Thymus (tissue), 11 donors: ENCODE measurements around the gene MED20. TPM values are rescaled to one million over a fixed set of nuclear protein-coding genes. Genes with fewer than 3 reads are reported as not detected.

ENCODE experiments used
- DNase-seq, 9 donors: peaks; one replicate each; pipeline ENCODE4 v3.0.0-alpha.2; 2013; ENCODE audit warnings: low spot score in 9 of 9, low read depth in 6 of 9, missing footprints in 1 of 9
- H3K27ac ChIP-seq, 2 donors: one replicate each; pipeline ENCODE4 v1.5.1; 2013; ENCODE audit warnings: control low read depth in 1 of 2, low read depth in 1 of 2, low read length in 1 of 2, mild to moderate bottlenecking in 1 of 2, moderate library complexity in 1 of 2
- H3K27me3 ChIP-seq, 2 donors: one replicate each; pipeline ENCODE4 v1.5.1; 2013; ENCODE audit warnings: low read length in 1 of 2; ENCODE audit not compliant: control insufficient read depth in 2 of 2, insufficient read depth in 1 of 2
- H3K36me3 ChIP-seq, 2 donors: one replicate each; pipeline ENCODE4 v1.5.1; 2013; ENCODE audit warnings: low read length in 1 of 2, mild to moderate bottlenecking in 1 of 2, moderate library complexity in 1 of 2; ENCODE audit not compliant: control insufficient read depth in 2 of 2, insufficient read depth in 2 of 2
- H3K4me1 ChIP-seq, 2 donors: one replicate each; pipeline ENCODE4 v1.5.1; 2013; ENCODE audit warnings: low read length in 2 of 2; ENCODE audit not compliant: control insufficient read depth in 2 of 2, insufficient read depth in 2 of 2
- H3K4me3 ChIP-seq, 2 donors: one replicate each; pipeline ENCODE4 v1.5.1; 2013; ENCODE audit warnings: low read length in 2 of 2, control low read depth in 1 of 2, mild to moderate bottlenecking in 1 of 2
- H3K9me3 ChIP-seq, 2 donors: one replicate each; pipeline ENCODE4 v1.5.1; 2013; ENCODE audit warnings: low read length in 1 of 2, mild to moderate bottlenecking in 1 of 2; ENCODE audit not compliant: control insufficient read depth in 2 of 2, insufficient read depth in 1 of 2
- WGBS: extraction: QIAGEN DNeasy Blood & Tissue Kit; methylation state at CpG from one replicate; pipeline ENCODE4 v1.1.7; 2013; 5-methylcytosine and 5-hydroxymethylcytosine counted together
- polyA plus RNA-seq: library from polyadenylated mRNA; stranded (reverse); fragments of 200-250 nt; gene quantifications from one replicate; pipeline ENCODE4 v1.2.3, GENCODE V29; 2013
- total RNA-seq: library from RNA; stranded (reverse); fragments of 120-200 nt; gene quantifications from one replicate; pipeline ENCODE4 v1.2.4, GENCODE V29; 2013
- donor health status: healthy.

MED20 gene
- total and polyA plus RNA-seq, 2 donors: 7.9 to 22.4 TPM

DNA sequence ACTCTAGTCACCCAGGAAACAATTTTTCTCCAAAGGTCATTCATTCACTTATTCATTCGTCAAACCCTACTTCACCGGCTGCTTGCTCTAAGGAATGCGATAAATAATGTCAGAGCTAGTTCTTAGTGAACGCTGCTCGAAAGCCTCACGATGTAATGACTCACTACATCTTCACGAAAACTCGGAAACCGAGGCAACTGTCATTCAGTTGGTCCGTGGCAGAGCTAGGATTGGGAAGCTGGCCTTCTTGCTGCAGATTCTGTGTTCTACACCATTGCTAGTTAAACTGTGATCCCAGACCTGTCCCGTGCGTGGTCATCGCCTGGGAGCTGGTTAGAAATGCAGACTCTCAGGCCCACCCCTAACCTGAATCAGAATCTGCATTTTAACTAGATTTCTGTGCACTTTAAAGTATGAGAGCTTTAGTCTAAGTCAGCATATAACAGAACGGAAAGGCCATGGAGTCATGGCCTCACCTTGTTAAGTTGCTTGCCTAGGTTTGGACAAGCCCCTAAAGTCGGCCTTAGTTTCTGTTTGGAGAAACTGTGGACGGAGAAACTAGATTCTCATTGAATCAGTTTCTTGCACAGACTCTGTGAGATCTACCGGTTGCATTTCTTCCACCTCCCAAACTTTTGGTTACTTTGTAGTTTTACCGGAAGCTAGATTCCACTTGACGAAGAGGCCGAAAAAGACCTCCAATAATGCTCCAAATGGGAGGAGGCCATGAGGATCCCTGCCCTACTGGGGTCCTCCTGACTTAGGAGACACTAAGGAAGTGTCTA is 21.3 kb upstream of the MED20 start:
- Histone ChIP-seq H3K27me3 (no peaks in the 10 kb centered on the region), H3K4me3 (peak overlapping the region; percentile 62 to 99), H3K9me3 (no peaks in the 10 kb centered on the region), H3K4me1 (peaks cover 36 to 47% of the 10 kb centered on the region in 2 donors), H3K36me3 (peaks cover 37 to 39% of the 10 kb centered on the region in 2 donors), H3K27ac (peak overlapping the region; percentile 64 to 86)
- DNase-seq: peak in 1 of 9 donors; percentile 35
- WGBS: 45% methylated on average over 20 of the region's 20 CpGs

GRCh38 chr6:41941280-41942066 is 20.5 kb upstream of the MED20 start, which contains the start of gene CCND3:
Gene CCND3 (minus strand): TSS chr6:41941808. CDS start chr6:41941649, 159 bp downstream.
- Histone ChIP-seq H3K36me3 (peaks cover 45% of the 10 kb centered on the region in 2 donors), H3K27me3 (no peaks in the 10 kb centered on the region), H3K4me3 (peak within 1 kb of the TSS; percentile 62 to 99), H3K4me1 (peaks cover 43 to 55% of the 10 kb centered on the region in 2 donors), H3K27ac (peak within 1 kb of the TSS; percentile 77 to 93), H3K9me3 (no peaks in the 10 kb centered on the region)
- peak in 7 of 9 donors; percentile 45 to 90 (median 83) for DNase-seq
- under 1% methylated on average over 87 of the region's 87 CpGs for WGBS

GRCh38 chr6:41940759-41941279 is 19.9 kb upstream of the MED20 start:
- Histone ChIP-seq H3K4me1 (peaks cover 48 to 61% of the 10 kb centered on the region in 2 donors), H3K4me3 (peak overlapping the region; percentile 62 to 99), H3K27me3 (no peaks in the 10 kb centered on the region), H3K36me3 (peaks cover 46% of the 10 kb centered on the region in 2 donors), H3K27ac (peak overlapping the region; percentile 77 to 93), H3K9me3 (no peaks in the 10 kb centered on the region)
- peak in 5 of 9 donors; percentile 63 to 88 (median 76) for DNase-seq
- under 1% methylated on average over 38 of the region's 38 CpGs for WGBS

GRCh38 chr6:41939848-41940758 is 19.2 kb upstream of the MED20 start:
- Histone ChIP-seq H3K36me3 (peaks cover 51 to 54% of the 10 kb centered on the region in 2 donors), H3K27me3 (no peaks in the 10 kb centered on the region), H3K4me3 (peak overlapping the region; percentile 62 to 99), H3K4me1 (peaks cover 54 to 66% of the 10 kb centered on the region in 2 donors), H3K27ac (peak overlapping the region; percentile 68 to 93), H3K9me3 (no peaks in the 10 kb centered on the region)
- DNase-seq: peak in 2 of 9 donors; percentile 14 to 42
- 10% methylated on average over 27 of the region's 27 CpGs for WGBS

DNA sequence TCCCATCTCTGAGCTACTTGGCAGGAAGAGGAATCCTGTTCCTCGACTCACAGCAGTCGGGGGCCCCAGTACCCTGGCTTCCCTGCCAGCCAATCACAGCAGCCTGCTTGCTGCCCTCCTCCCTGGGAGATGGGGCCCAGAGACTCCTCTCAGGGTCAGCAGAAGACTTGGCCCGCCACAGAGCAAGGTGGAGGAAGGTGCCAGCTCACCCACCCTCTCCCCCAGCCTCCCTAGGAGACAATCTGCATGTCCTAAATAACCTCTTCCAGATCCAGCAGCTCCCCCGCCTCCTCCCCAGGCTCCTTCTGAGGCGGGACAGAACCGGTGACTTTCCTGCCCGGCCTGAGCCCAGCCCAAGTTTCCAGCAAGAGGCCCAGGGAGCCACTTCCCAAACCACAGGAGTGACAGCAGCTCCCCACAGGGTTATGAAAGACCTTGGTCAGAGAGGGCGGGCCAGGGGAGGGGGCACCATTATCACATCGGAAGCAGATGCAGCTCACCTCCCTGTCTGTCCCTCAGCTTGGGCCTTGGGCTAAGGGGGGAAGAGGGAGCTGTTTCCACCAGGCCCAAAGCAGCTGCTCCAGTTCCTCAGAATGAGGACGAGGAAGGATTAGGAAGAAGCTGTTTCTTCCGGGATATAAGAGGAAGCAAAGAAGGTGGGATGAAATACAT is 18.4 kb upstream of the MED20 start:
- DNase-seq: peak in 3 of 9 donors; percentile 32 to 60 (median 38)
- Histone ChIP-seq H3K4me3 (peak overlapping the region; percentile 62 to 99), H3K36me3 (peaks cover 59 to 61% of the 10 kb centered on the region in 2 donors), H3K27ac (peak overlapping the region; percentile 78 to 93), H3K9me3 (no peaks in the 10 kb centered on the region), H3K27me3 (no peaks in the 10 kb centered on the region), H3K4me1 (peaks cover 54 to 73% of the 10 kb centered on the region in 2 donors)
- 7% methylated on average over 11 of the region's 11 CpGs for WGBS

DNA sequence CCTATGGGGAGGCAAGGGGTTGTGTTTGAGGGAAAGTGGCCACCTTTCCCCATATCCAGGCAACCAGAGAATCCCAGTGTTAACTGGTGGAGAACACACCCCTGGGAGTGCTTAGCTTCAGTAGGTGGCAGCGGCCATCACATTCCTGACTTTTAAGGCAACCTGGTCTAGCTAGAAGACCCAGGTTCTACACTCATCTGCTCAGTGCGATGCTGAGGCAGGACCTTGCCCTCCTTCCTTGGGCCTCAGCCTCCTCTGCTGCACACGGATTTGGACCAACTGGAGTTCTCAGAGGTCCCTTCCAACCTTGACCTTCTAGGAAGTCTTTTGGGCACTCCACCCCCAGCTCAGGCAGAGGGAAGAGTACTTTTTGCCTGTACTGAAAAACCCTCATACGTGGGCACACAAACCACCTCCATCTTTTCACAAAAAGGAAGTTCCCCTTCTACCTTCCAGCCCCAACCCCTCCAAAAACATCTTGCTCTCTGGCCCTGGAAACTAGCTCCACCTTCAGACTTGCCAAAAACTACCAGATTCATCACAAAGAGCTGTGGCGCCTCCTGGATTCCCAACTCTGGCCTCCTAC is 17.7 kb upstream of the MED20 start:
- H3K9me3 ChIP-seq: no peaks in the 10 kb centered on the region
- peak overlapping the region; percentile 62 to 99 for H3K4me3 ChIP-seq
- WGBS: 37% methylated on average over 5 of the region's 5 CpGs
- H3K27me3 ChIP-seq: no peaks in the 10 kb centered on the region
- peaks cover 54 to 74% of the 10 kb centered on the region in 2 donors for H3K4me1 ChIP-seq
- peak in 1 of 9 donors; percentile 29 for DNase-seq
- H3K36me3 ChIP-seq: peaks cover 64 to 68% of the 10 kb centered on the region in 2 donors
- H3K27ac ChIP-seq: peak overlapping the region; percentile 62 to 93

DNA sequence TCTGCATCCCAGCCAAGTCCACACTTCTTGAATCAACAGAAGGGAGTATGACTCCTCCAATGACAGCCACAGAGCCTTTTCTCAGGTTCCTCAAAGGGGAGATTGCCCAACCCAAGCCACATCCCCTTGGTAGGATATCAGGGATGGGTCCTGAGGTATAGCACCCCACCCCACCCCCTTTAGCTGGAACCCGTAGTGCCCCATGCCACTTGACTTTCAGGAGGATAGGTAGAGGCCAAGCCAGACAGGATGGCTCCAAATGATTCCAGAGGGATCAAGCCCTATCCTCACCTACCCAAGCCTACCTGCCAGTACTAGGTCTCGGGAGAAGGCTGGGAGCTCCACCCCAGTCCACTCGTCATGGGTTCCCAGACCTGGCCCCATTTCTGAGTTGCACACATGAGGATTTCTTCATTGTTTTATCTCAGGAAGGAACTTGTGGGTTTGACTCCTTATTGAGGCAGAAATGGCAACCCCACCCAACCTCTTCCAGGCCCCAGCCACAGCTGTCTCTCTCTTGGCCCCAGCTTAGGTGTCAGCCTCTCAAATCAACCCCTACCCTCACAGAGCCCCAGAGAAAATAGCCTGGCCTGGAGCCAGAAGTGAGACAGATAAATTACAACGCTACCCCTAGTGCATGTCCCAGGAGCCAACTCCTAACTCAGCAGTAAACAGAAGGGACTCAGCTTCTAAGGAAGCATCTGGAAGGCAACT is 17.1 kb upstream of the MED20 start:
- peak overlapping the region; percentile 62 to 93 for H3K27ac ChIP-seq
- H3K27me3 ChIP-seq: no peaks in the 10 kb centered on the region
- peaks cover 54 to 74% of the 10 kb centered on the region in 2 donors for H3K4me1 ChIP-seq
- peak overlapping the region; percentile 62 to 99 for H3K4me3 ChIP-seq
- peaks cover 68 to 74% of the 10 kb centered on the region in 2 donors for H3K36me3 ChIP-seq
- WGBS: 7% methylated on average over 4 of the region's 4 CpGs
- H3K9me3 ChIP-seq: no peaks in the 10 kb centered on the region
- peak in 4 of 9 donors; percentile 26 to 75 (median 40) for DNase-seq
